HEK293 (cell line): ENCODE results near the gene ZCCHC24.

Experiments
- CTCF ChIP-seq: fragments of 450-650 bp; formaldehyde crosslinking; IDR thresholded peaks from 2 replicates; pipeline ENCODE4 v1.5.1; 2016; ENCODE audit warnings: missing biosample characterization, missing genetic modification characterization
- GLI4 ChIP-seq: fragments of 450-650 bp; formaldehyde crosslinking; IDR thresholded peaks from 2 replicates; pipeline ENCODE4 v1.5.1; 2016; ENCODE audit warnings: missing biosample characterization, missing genetic modification characterization
- SP7 ChIP-seq: fragments of 450-650 bp; formaldehyde crosslinking; IDR thresholded peaks from 2 replicates; pipeline ENCODE4 v1.5.1; 2016; ENCODE audit warnings: missing biosample characterization, missing genetic modification characterization
- ZNF169 ChIP-seq: fragments of 450-650 bp; formaldehyde crosslinking; IDR thresholded peaks from 2 replicates; pipeline ENCODE4 v1.5.1; 2016; ENCODE audit warnings: missing biosample characterization, missing genetic modification characterization
- ZNF174 ChIP-seq: fragments of 450-650 bp; formaldehyde crosslinking; IDR thresholded peaks from 2 replicates; pipeline ENCODE4 v1.5.0; 2017; ENCODE audit warnings: missing biosample characterization, mild to moderate bottlenecking, missing genetic modification characterization
- ZNF18 ChIP-seq: fragments of 450-650 bp; formaldehyde crosslinking; IDR thresholded peaks from 2 replicates; pipeline ENCODE4 v1.5.1; 2016; ENCODE audit warnings: missing biosample characterization, missing genetic modification characterization
- ZNF529 ChIP-seq: fragments of 450-650 bp; formaldehyde crosslinking; IDR thresholded peaks from 2 replicates; pipeline ENCODE4 v1.5.1; 2017; ENCODE audit warnings: missing genetic modification characterization, missing biosample characterization; ENCODE audit not compliant: insufficient replicate concordance
- ZNF791 ChIP-seq: fragments of 450-650 bp; formaldehyde crosslinking; IDR thresholded peaks from 2 replicates; pipeline ENCODE4 v1.5.1; 2016; ENCODE audit warnings: missing biosample characterization, missing genetic modification characterization

GRCh38 chr10:79490400-79491142, 45.1 kb upstream of the ZCCHC24 start:
- TF ChIP-seq CTCF (tag by site-specific recombination), result no peak
- TF ChIP-seq ZNF174, result no peak
- no peak for TF ChIP-seq GLI4 (tag by site-specific recombination)
- no peak for TF ChIP-seq ZNF529 (tag by site-specific recombination)
- TF ChIP-seq SP7 (tag by site-specific recombination), result no peak
- no peak for TF ChIP-seq ZNF18 (tag by site-specific recombination)
- no peak for TF ChIP-seq ZNF169 (tag by site-specific recombination)
- TF ChIP-seq ZNF791 (tag by site-specific recombination), result no peak
